GM18508 (cell line): ENCODE measurements around the gene ZNF226.
"Not testable (repeated sequence)": the region's sequence is repeated elsewhere in the genome, so short reads cannot be mapped to it uniquely, and the experiment has no call there.

ENCODE experiments used
- ATAC-seq: cut with Tn5 transposase; IDR thresholded peaks from one replicate; pipeline ENCODE4 v1.9.1; 2021; ENCODE audit warnings: moderate number of reproducible peaks; ENCODE audit not compliant: insufficient read depth, unreplicated experiment

Gene ZNF226

GRCh38 chr19:44207126-44207803, 42.4 kb downstream of the ZNF226 start:
- ATAC-seq, result no peak

DNA sequence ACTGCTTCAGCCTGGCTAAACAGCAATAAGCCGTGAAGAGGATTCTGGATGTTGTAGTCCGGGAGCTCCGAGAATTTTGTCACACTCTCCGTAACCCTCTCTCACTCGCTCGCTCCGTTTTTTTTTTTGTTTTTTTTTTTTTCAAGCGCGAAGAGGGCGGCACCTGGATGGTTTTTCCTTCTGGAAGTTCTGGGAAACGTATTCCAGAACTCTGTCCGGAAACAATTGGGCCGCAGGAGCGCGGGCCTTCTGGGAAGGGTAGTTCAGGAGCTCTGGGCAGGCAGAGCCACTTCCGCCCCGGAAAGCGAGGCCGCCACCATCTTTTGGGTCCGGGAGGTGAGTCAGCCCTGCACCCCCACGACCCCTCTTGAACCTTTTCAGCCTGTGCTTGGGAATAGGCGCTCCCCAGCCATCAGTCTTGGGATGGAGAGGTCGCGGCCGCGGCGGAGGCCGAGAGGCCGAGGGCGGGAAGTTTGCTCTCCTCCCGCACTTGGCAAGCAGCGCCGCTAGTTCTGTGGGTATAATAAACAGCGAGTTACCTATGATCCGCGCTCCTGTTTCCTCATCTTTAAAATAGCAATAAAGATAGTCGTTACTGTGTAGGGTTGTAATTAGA, 47.5 kb downstream of the ZNF226 start, which contains the start of gene ZNF227:
Gene ZNF227, plus strand, starts transcription at position 283 of the 616 bp plus-strand sequence. CDS start 5,261 bp downstream, outside the sequence.
- ATAC-seq, result peak; percentile 62

GRCh38 chr19:44212866-44213346, 48.0 kb downstream of the ZNF226 start:
- ATAC-seq, result no peak

DNA sequence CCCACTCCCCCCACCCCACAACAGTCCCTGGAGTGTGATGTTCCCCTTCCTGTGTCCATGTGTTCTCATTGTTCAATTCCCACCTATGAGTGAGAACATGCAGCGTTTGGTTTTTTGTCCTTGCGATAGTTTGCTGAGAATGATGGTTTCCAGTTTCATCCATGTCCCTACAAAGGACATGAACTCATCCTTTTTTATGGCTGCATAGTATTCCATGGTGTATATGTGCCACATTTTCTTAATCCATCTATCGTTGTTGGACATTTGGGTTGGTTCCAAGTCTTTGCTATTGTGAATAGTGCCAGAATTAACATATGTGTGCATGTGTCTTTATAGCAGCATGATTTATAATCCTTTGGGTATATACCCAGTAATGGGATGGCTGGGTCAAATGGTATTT, 55.0 kb downstream of the ZNF226 start:
- ATAC-seq, result not testable (repeated sequence)

DNA sequence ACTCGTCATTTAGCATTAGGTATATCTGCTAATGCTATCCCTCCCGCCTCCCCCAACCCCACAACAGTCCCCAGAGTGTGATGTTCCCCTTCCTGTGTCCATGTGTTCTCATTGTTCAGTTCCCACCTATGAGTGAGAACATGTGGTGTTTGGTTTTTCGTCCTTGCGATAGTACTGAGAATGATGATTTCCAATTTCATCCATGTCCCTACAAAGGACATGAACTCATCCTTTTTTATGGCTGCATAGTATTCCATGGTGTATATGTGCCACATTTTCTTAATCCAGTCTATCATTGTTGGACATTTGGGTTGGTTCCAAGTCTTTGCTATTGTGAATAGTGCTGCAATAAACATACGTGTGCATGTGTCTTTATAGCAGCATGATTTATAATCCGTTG, 55.9 kb downstream of the ZNF226 start:
- ATAC-seq, result not testable (repeated sequence)

GRCh38 chr19:44221291-44221690, 56.4 kb downstream of the ZNF226 start:
- ATAC-seq, result not testable (repeated sequence)
